A549 treated with GW870086 at 1 μM for 4 hours (cell line): ENCODE results near the gene CXCR3. TPM values are rescaled to one million over a fixed set of nuclear protein-coding genes. Genes with fewer than 3 reads are reported as not detected.

Source experiments
- total RNA-seq: library from RNA; stranded (reverse); fragments of 200-300 nt; extraction: Qiagen RNA extraction; gene quantifications from 5 replicates; pipeline ENCODE4 v1.2.3, GENCODE V29; 2022; ENCODE audit warnings: low read depth

Gene CXCR3
- 0.08 to 0.10 TPM (median 0.09 TPM) in 4 of 5 replicates, not detected in the other for total RNA-seq

GRCh38 chrX:71618303-71618721 is at the start of gene CXCR3:
Gene CXCR3, minus strand, starts transcription at chrX:71618511. Its CDS starts 62 bp downstream, at chrX:71618449.

GRCh38 chrX:71667328-71668247 is 49.3 kb upstream of the CXCR3 start, which contains the start of gene LOC101059915:
Gene LOC101059915, plus strand, starts transcription at chrX:71667546.

GRCh38 chrX:71578253-71579135 is 39.8 kb downstream of the CXCR3 start, which contains the start of gene GCNA:
Gene GCNA, plus strand, starts transcription at chrX:71578437. Its CDS starts 2,385 bp downstream, at chrX:71580822.

Other genes with a start within 250 kb of the CXCR3 start
- gene OGT, start 85.4 kb downstream of the CXCR3 start, total RNA-seq: 24.6 to 41.6 TPM (median 38.8 TPM) in 5 replicates
- gene GCNA, start 40.1 kb downstream of the CXCR3 start, total RNA-seq: 1.5 to 1.9 TPM (median 1.7 TPM) in 5 replicates
- gene CXorf49, start 99.8 kb upstream of the CXCR3 start, total RNA-seq: not detected in 5 replicates
- not detected in 5 replicates for gene CXorf49B, start 144.8 kb upstream of the CXCR3 start, total RNA-seq